Measurements from ENCODE around the gene BIVM.

Gene BIVM

GRCh38 chr13:102873653-102874052, 74.7 kb downstream of the BIVM start:
- no peak overlapping the region for H3K27ac ChIP-seq (ENCODE audit: low read depth in 2 of 2, low read length in 2 of 2)
- H3K9me3 ChIP-seq (ENCODE audit: control insufficient read depth in 2 of 2, low read length in 2 of 2), result no peaks in the 10 kb centered on the region
- no peak overlapping the region for H3K4me3 ChIP-seq (ENCODE audit: low read length in 2 of 2)
- H3K27me3 ChIP-seq (ENCODE audit: control insufficient read depth in 2 of 2, insufficient read depth in 2 of 2, low read length in 2 of 2), result no peaks in the 10 kb centered on the region
- H3K4me1 ChIP-seq (ENCODE audit: control insufficient read depth in 2 of 2, insufficient read depth in 2 of 2, low read length in 2 of 2), result peaks cover 0 to 4% of the 10 kb centered on the region in 2 donors
- peaks cover 53 to 57% of the 10 kb centered on the region in 2 donors for H3K36me3 ChIP-seq (ENCODE audit: control insufficient read depth in 2 of 2, insufficient read depth in 2 of 2, low read length in 2 of 2)
- H3K9ac ChIP-seq (ENCODE audit: low read depth in 1 of 2, low read length in 2 of 2), result no peak overlapping the region

GRCh38 chr13:102875256-102875655, 76.3 kb downstream of the BIVM start:
- Histone ChIP-seq H3K9ac (ENCODE audit: low read depth in 1 of 2, low read length in 2 of 2) (no peak overlapping the region), H3K36me3 (ENCODE audit: control insufficient read depth in 2 of 2, insufficient read depth in 2 of 2, low read length in 2 of 2) (peaks cover 45 to 49% of the 10 kb centered on the region in 2 donors), H3K27ac (ENCODE audit: low read depth in 2 of 2, low read length in 2 of 2) (no peak overlapping the region), H3K9me3 (ENCODE audit: control insufficient read depth in 2 of 2, low read length in 2 of 2) (no peaks in the 10 kb centered on the region), H3K4me3 (ENCODE audit: low read length in 2 of 2) (no peak overlapping the region), H3K27me3 (ENCODE audit: control insufficient read depth in 2 of 2, insufficient read depth in 2 of 2, low read length in 2 of 2) (no peaks in the 10 kb centered on the region), H3K4me1 (ENCODE audit: control insufficient read depth in 2 of 2, insufficient read depth in 2 of 2, low read length in 2 of 2) (peaks cover 0 to 4% of the 10 kb centered on the region in 2 donors)

GRCh38 chr13:102877303-102877702, 78.4 kb downstream of the BIVM start:
- H3K27ac ChIP-seq (ENCODE audit: low read depth in 2 of 2, low read length in 2 of 2), result no peak overlapping the region
- H3K36me3 ChIP-seq (ENCODE audit: control insufficient read depth in 2 of 2, insufficient read depth in 2 of 2, low read length in 2 of 2), result peaks cover 33 to 39% of the 10 kb centered on the region in 2 donors
- no peaks in the 10 kb centered on the region for H3K27me3 ChIP-seq (ENCODE audit: control insufficient read depth in 2 of 2, insufficient read depth in 2 of 2, low read length in 2 of 2)
- H3K4me3 ChIP-seq (ENCODE audit: low read length in 2 of 2), result no peak overlapping the region
- H3K4me1 ChIP-seq (ENCODE audit: control insufficient read depth in 2 of 2, insufficient read depth in 2 of 2, low read length in 2 of 2), result no peaks in the 10 kb centered on the region
- H3K9ac ChIP-seq (ENCODE audit: low read depth in 1 of 2, low read length in 2 of 2), result no peak overlapping the region
- H3K9me3 ChIP-seq (ENCODE audit: control insufficient read depth in 2 of 2, low read length in 2 of 2), result no peaks in the 10 kb centered on the region

- peaks cover 27 to 28% of the 10 kb centered on the region in 2 donors for H3K36me3 ChIP-seq (ENCODE audit: control insufficient read depth in 2 of 2, insufficient read depth in 2 of 2, low read length in 2 of 2)
- no peak overlapping the region for H3K4me3 ChIP-seq (ENCODE audit: low read length in 2 of 2)
- no peaks in the 10 kb centered on the region for H3K9me3 ChIP-seq (ENCODE audit: control insufficient read depth in 2 of 2, low read length in 2 of 2)
- H3K9ac ChIP-seq (ENCODE audit: low read depth in 1 of 2, low read length in 2 of 2), result no peak overlapping the region
- no peaks in the 10 kb centered on the region for H3K27me3 ChIP-seq (ENCODE audit: control insufficient read depth in 2 of 2, insufficient read depth in 2 of 2, low read length in 2 of 2)
- H3K27ac ChIP-seq (ENCODE audit: low read depth in 2 of 2, low read length in 2 of 2), result no peak overlapping the region
- no peaks in the 10 kb centered on the region for H3K4me1 ChIP-seq (ENCODE audit: control insufficient read depth in 2 of 2, insufficient read depth in 2 of 2, low read length in 2 of 2)
Measured at GRCh38 chr13:102878481-102878880, 79.6 kb downstream of the BIVM start.

- Histone ChIP-seq H3K9me3 (ENCODE audit: control insufficient read depth in 2 of 2, low read length in 2 of 2) (no peaks in the 10 kb centered on the region), H3K36me3 (ENCODE audit: control insufficient read depth in 2 of 2, insufficient read depth in 2 of 2, low read length in 2 of 2) (peaks cover 19% of the 10 kb centered on the region in 2 donors), H3K4me3 (ENCODE audit: low read length in 2 of 2) (no peak overlapping the region), H3K4me1 (ENCODE audit: control insufficient read depth in 2 of 2, insufficient read depth in 2 of 2, low read length in 2 of 2) (no peaks in the 10 kb centered on the region), H3K9ac (ENCODE audit: low read depth in 1 of 2, low read length in 2 of 2) (no peak overlapping the region), H3K27ac (ENCODE audit: low read depth in 2 of 2, low read length in 2 of 2) (no peak overlapping the region), H3K27me3 (ENCODE audit: control insufficient read depth in 2 of 2, insufficient read depth in 2 of 2, low read length in 2 of 2) (no peaks in the 10 kb centered on the region)
Measured at GRCh38 chr13:102879793-102880499, 81.0 kb downstream of the BIVM start.

GRCh38 chr13:102881819-102882686, 83.1 kb downstream of the BIVM start:
- H3K9me3 ChIP-seq (ENCODE audit: control insufficient read depth in 2 of 2, low read length in 2 of 2), result no peaks in the 10 kb centered on the region
- no peak overlapping the region for H3K4me3 ChIP-seq (ENCODE audit: low read length in 2 of 2)
- H3K9ac ChIP-seq (ENCODE audit: low read depth in 1 of 2, low read length in 2 of 2), result no peak overlapping the region
- no peak overlapping the region for H3K27ac ChIP-seq (ENCODE audit: low read depth in 2 of 2, low read length in 2 of 2)
- H3K4me1 ChIP-seq (ENCODE audit: control insufficient read depth in 2 of 2, insufficient read depth in 2 of 2, low read length in 2 of 2), result no peaks in the 10 kb centered on the region
- H3K36me3 ChIP-seq (ENCODE audit: control insufficient read depth in 2 of 2, insufficient read depth in 2 of 2, low read length in 2 of 2), result peaks cover 2 to 3% of the 10 kb centered on the region in 2 donors
- no peaks in the 10 kb centered on the region for H3K27me3 ChIP-seq (ENCODE audit: control insufficient read depth in 2 of 2, insufficient read depth in 2 of 2, low read length in 2 of 2)
